GM23248 (cell line): ENCODE measurements around the gene AP4E1. TPM values are rescaled to one million over a fixed set of nuclear protein-coding genes. Genes with fewer than 3 reads are reported as not detected.
A peak's percentile ranks its signal among the peaks of the same experiment; 100 is the strongest.

Source experiments
- DNase-seq: peaks from one replicate; pipeline ENCODE4 v3.0.0-alpha.2; 2015
- H2AFZ ChIP-seq: fragments of 200-600 bp; sonication (generic); 2 replicates; pipeline ENCODE4 v1.6.1; 2016; ENCODE audit warnings: antibody characterized with exemption
- H3F3A ChIP-seq: fragments of 200-600 bp; sonication (generic); 2 replicates; pipeline ENCODE4 v1.6.1; 2016; ENCODE audit warnings: mild to moderate bottlenecking, antibody characterized with exemption, mixed run types; ENCODE audit not compliant: insufficient read depth
- H3K27ac ChIP-seq: fragments of 200-600 bp; sonication (generic); 2 replicates; pipeline ENCODE4 v1.5.1; 2016; ENCODE audit warnings: mild to moderate bottlenecking
- H3K27me3 ChIP-seq: fragments of 200-600 bp; sonication (generic); replicated peaks from 2 replicates; pipeline ENCODE4 v1.6.1; 2016; ENCODE audit warnings: mild to moderate bottlenecking; ENCODE audit not compliant: insufficient read depth
- H3K36me3 ChIP-seq: fragments of 200-600 bp; sonication (generic); 2 replicates; pipeline ENCODE4 v1.6.1; 2016; ENCODE audit warnings: low read depth, mild to moderate bottlenecking
- H3K4me1 ChIP-seq: fragments of 200-600 bp; sonication (generic); 2 replicates; pipeline ENCODE4 v1.6.1; 2016; ENCODE audit warnings: mild to moderate bottlenecking; ENCODE audit not compliant: insufficient read depth
- H3K4me2 ChIP-seq: fragments of 200-600 bp; sonication (generic); one replicate; pipeline ENCODE4 v1.6.1; 2016; ENCODE audit warnings: mild to moderate bottlenecking; ENCODE audit not compliant: unreplicated experiment
- H3K4me3 ChIP-seq: fragments of 200-600 bp; sonication (generic); 2 replicates; pipeline ENCODE4 v1.5.1; 2016; ENCODE audit warnings: mild to moderate bottlenecking
- H3K79me2 ChIP-seq: fragments of 200-600 bp; sonication (generic); 2 replicates; pipeline ENCODE4 v1.6.1; 2016; ENCODE audit warnings: mild to moderate bottlenecking; ENCODE audit not compliant: insufficient read depth
- H3K9ac ChIP-seq: fragments of 200-600 bp; sonication (generic); 2 replicates; pipeline ENCODE4 v1.6.1; 2016; ENCODE audit warnings: mild to moderate bottlenecking
- H3K9me2 ChIP-seq: fragments of 200-600 bp; sonication (generic); 2 replicates; pipeline ENCODE4 v1.6.1; 2016; ENCODE audit warnings: mixed run types, mild to moderate bottlenecking, moderate library complexity; ENCODE audit not compliant: insufficient read depth
- H3K9me3 ChIP-seq: fragments of 200-600 bp; sonication (generic); one replicate; pipeline ENCODE4 v1.6.1; 2017; ENCODE audit warnings: low read depth
- H4K20me1 ChIP-seq: fragments of 200-600 bp; sonication (generic); 2 replicates; pipeline ENCODE4 v1.6.0; 2016; ENCODE audit not compliant: insufficient read depth
- EZH2 ChIP-seq: fragments of 200-600 bp; sonication (generic); IDR thresholded peaks from 2 replicates; pipeline ENCODE4 v1.6.1; 2018; ENCODE audit warnings: antibody characterized with exemption, mild to moderate bottlenecking; ENCODE audit not compliant: insufficient read depth, poor library complexity, severe bottlenecking
- EZH2phosphoT487 ChIP-seq: fragments of 200-600 bp; sonication (generic); IDR thresholded peaks from 2 replicates; pipeline ENCODE4 v1.6.1; 2018; ENCODE audit warnings: antibody characterized with exemption, moderate library complexity, mild to moderate bottlenecking, low read depth; ENCODE audit not compliant: insufficient read depth
- WGBS, 2 experiments: methylation state at CpG; one replicate each; pipeline ENCODE4 v1.1.6; 2015 to 2017; ENCODE audit warnings: low lambda C conversion rate in 2 of 2, low coverage in 1 of 2; ENCODE audit errors: missing lambda C conversion rate in 2 of 2; 5-methylcytosine and 5-hydroxymethylcytosine counted together
- in situ Hi-C: fragments of 300-500 bp; cut with MboI; formaldehyde crosslinking; loops from 2 replicates; pipeline ENCODE4 v1.15.0; 2020
- polyA plus RNA-seq: library from polyadenylated mRNA; unstranded; fragments of >200 nt; fragmentation: Nextera tagmentation; extraction: Ambion mirVana; gene quantifications from 2 replicates; pipeline ENCODE4 v1.2.1, GENCODE V29; 2016
- total RNA-seq: library from RNA; depleted of rRNA; stranded (reverse); fragments of >200 nt; shearing (Covaris generic); gene quantifications from 2 replicates; pipeline ENCODE4 v1.2.3, GENCODE V29; 2014

AP4E1 gene
- total and polyA plus RNA-seq, 2 experiments from 2014 or later, result 6.2 to 15.0 TPM

DNA sequence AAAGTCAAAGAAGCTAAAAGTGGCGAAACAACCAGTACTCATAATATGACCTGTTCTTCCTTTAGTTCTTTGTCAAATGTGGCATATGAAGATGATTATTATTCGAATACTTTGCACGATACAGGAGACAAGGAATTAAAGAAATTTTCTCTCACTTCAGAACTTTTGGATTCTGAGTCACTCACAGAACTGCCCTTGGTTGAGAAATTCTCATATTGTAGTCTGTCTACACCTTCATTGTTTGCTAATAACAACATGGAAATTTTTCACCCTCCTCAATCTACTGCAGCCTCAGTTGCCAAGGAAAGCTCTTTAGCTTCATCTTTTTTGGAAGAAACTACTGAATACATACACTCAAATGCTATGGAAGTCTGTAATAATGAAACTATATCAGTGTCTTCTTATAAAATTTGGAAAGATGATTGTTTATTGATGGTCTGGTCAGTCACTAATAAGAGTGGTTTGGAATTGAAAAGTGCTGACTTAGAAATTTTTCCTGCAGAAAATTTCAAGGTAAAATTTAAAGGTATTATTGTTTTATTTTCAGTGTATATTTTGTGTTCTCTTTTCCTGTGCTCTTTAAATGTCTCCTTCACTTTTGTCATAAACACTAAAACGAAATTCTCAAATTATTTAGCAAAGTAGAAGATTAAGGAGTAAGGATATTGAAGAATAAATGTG, 89.0 kb downstream of the AP4E1 start:
- H3K4me1 ChIP-seq, result peaks cover 20% of the 10 kb centered on the region
- no peaks in the 10 kb centered on the region for H3K27me3 ChIP-seq
- DNase-seq, result peak; percentile 61
- peak overlapping the region; percentile 80 for H3K27ac ChIP-seq
- no peak overlapping the region for H2AFZ ChIP-seq
- H3K4me2 ChIP-seq, result peak overlapping the region; percentile 29
- H3K9me3 ChIP-seq, result no peaks in the 10 kb centered on the region
- WGBS, 2 experiments, result 88 to 89% methylated on average over 4 of the region's 4 CpGs
- peaks cover 27% of the 10 kb centered on the region for H3F3A ChIP-seq
- no peaks in the 10 kb centered on the region for H3K79me2 ChIP-seq
- H3K9ac ChIP-seq, result peak overlapping the region; percentile 40
- no peaks in the 10 kb centered on the region for H4K20me1 ChIP-seq
- no peak overlapping the region for H3K4me3 ChIP-seq
- no peaks in the 10 kb centered on the region for H3K9me2 ChIP-seq
- H3K36me3 ChIP-seq, result peaks cover 28% of the 10 kb centered on the region
- no peak for TF ChIP-seq EZH2phosphoT487
- no peak for TF ChIP-seq EZH2
- in situ Hi-C loops, result no loop called here

- no peak overlapping the region for H3K4me2 ChIP-seq
- H2AFZ ChIP-seq, result no peak overlapping the region
- TF ChIP-seq EZH2 (no peak), EZH2phosphoT487 (no peak)
- no peak overlapping the region for H3K4me3 ChIP-seq
- H4K20me1 ChIP-seq, result no peaks in the 10 kb centered on the region
- H3K27me3 ChIP-seq, result no peaks in the 10 kb centered on the region
- DNase-seq, result peak; percentile 91
- peaks cover 44% of the 10 kb centered on the region for H3K36me3 ChIP-seq
- H3K79me2 ChIP-seq, result no peaks in the 10 kb centered on the region
- in situ Hi-C loops, result no loop called here
- H3F3A ChIP-seq, result peaks cover 5% of the 10 kb centered on the region; the same call in 1 of the 2 replicates
- peaks cover 7% of the 10 kb centered on the region for H3K4me1 ChIP-seq
- H3K9me3 ChIP-seq, result no peaks in the 10 kb centered on the region
- peak overlapping the region; percentile 74 for H3K27ac ChIP-seq
- WGBS, 2 experiments, result 66 to 68% methylated on average over 3 of the region's 3 CpGs
- peak overlapping the region; percentile 14 for H3K9ac ChIP-seq
- no peaks in the 10 kb centered on the region for H3K9me2 ChIP-seq
Observed at GRCh38 chr15:51004103-51004551, 95.6 kb downstream of the AP4E1 start.

DNA sequence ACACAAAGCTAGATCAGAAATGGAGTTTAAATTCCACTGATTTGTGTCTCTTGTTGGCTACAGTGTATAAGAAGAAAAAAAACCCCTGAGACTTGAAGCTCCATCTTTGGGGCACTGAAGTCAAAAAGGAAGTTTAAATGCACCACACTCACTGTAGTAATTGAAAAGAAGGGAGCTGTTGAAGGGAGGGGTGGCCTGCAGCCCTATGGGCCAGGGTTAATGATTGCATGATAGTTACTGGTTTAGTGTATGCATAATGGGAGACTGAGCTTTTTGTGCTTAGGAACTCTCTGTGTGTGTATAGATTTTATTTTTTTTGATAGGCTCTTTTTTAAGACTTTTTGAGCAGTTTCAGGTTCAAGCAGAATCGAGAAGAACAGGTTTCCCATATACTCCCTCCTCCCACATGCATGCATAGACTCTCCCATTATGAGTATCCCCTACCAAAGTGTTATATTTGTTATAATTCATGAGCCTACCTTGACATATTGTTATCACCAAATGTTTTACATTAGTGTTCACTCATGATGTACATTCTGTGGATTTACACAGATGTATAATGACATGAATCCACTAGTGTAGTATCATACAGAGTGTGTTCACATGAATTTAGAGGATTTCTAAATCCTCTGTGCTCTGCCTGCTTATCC, 98.0 kb downstream of the AP4E1 start:
- Histone ChIP-seq H3K9ac (no peak overlapping the region), H3K27me3 (no peaks in the 10 kb centered on the region), H4K20me1 (no peaks in the 10 kb centered on the region), H3F3A (peaks cover 5% of the 10 kb centered on the region; the same call in 1 of the 2 replicates), H3K4me2 (no peak overlapping the region), H3K4me1 (peaks cover 7% of the 10 kb centered on the region), H3K27ac (no peak overlapping the region), H2AFZ (no peak overlapping the region), H3K9me3 (no peaks in the 10 kb centered on the region), H3K4me3 (no peak overlapping the region), H3K79me2 (no peaks in the 10 kb centered on the region), H3K9me2 (no peaks in the 10 kb centered on the region), H3K36me3 (peaks cover 53% of the 10 kb centered on the region)
- WGBS, 2 experiments, result 93 to 94% methylated on average over 1 of the region's 1 CpG
- TF ChIP-seq EZH2phosphoT487 (no peak), EZH2 (no peak)
- in situ Hi-C loops, result no loop called here
- no peak for DNase-seq

- no peak for DNase-seq
Observed at GRCh38 chr15:51007131-51007666, 98.7 kb downstream of the AP4E1 start.

More at GRCh38 chr15:51007131-51007666, 98.7 kb downstream of the AP4E1 start:
- Histone ChIP-seq H3K9me3 (no peaks in the 10 kb centered on the region), H3F3A (peaks cover 5% of the 10 kb centered on the region; the same call in 1 of the 2 replicates), H3K27me3 (no peaks in the 10 kb centered on the region), H3K9me2 (no peaks in the 10 kb centered on the region), H3K27ac (no peak overlapping the region), H3K36me3 (peaks cover 50% of the 10 kb centered on the region), H3K4me2 (no peak overlapping the region), H3K9ac (no peak overlapping the region), H2AFZ (no peak overlapping the region), H4K20me1 (no peaks in the 10 kb centered on the region), H3K4me3 (no peak overlapping the region), H3K79me2 (no peaks in the 10 kb centered on the region), H3K4me1 (peaks cover 7% of the 10 kb centered on the region)
- TF ChIP-seq EZH2, result no peak
- TF ChIP-seq EZH2phosphoT487, result no peak
- in situ Hi-C loops, result no loop called here
- 95 to 97% methylated on average over 4 of the region's 4 CpGs for WGBS, 2 experiments
